K562 (cell line): ENCODE results near the gene RBM19. TPM values are rescaled to one million over a fixed set of nuclear protein-coding genes. Genes with fewer than 3 reads are reported as not detected.

ENCODE experiments used
- ATAC-seq: fragments of 200-7000 bp; cut with Tn5 transposase; 3 replicates; pipeline ENCODE4 v1.9.1; 2020; ENCODE audit warnings: moderate library complexity
- BruUV-seq: library from RNA; stranded (reverse); fragments of 400-500 nt; replicated peaks from 2 replicates; lab custom pipeline; 2021; lab: Mats Ljungman, UMichigan
- CTCF ChIA-PET: fragments of 300-600 bp; formaldehyde crosslinking; extraction: SDS; loops from one replicate; lab custom pipeline; 2021; ENCODE audit warnings: low intra/inter-chr PET ratio; lab: Yijun Ruan, JAX
- POLR2A ChIA-PET: fragments of 300-600, 350-650 bp; sonication (Branson Sonifier 250); formaldehyde crosslinking; extraction: SDS; loops from one replicate; lab custom pipeline; 2021; ENCODE audit warnings: antibody characterized with exemption, inconsistent platforms; lab: Yijun Ruan, JAX
- DNase-seq, 4 experiments: peaks; one replicate each; pipeline versions ENCODE4 v3.0.0 to v3.0.0-alpha.2; 2011 to 2018; ENCODE audit warnings: low spot score in 3 of 4, mixed read lengths in 3 of 4; ENCODE audit errors: extremely low read depth in 1 of 4
- FAIRE-seq: peaks from 2 replicates; lab custom pipeline; 2011; peaks lifted over from hg19 to GRCh38; lab: Jason Lieb, UNC
- H2AFZ ChIP-seq: 2 replicates; pipeline ENCODE4 v1.6.0; 2011; ENCODE audit warnings: low read depth, low read length, control low read depth, inconsistent platforms
- H3K27ac ChIP-seq: fragments of 200-600 bp; 3 replicates; pipeline ENCODE4 v1.8.0; 2011; ENCODE audit warnings: low read depth, mild to moderate bottlenecking, control low read depth, inconsistent platforms, low read length, moderate library complexity, mixed read lengths; ENCODE audit errors: extremely low read depth
- H3K27me3 ChIP-seq, 2 experiments: fragments of 300-600 bp in 1 of 2; 2 replicates in 1 of 2; 3 replicates in 1 of 2; pipeline versions ENCODE4 v1.6.0 to v1.8.0; 2011; ENCODE audit warnings: inconsistent platforms in 2 of 2, low read length in 2 of 2, mild to moderate bottlenecking in 1 of 2, mixed read lengths in 1 of 2, moderate library complexity in 1 of 2; ENCODE audit not compliant: control insufficient read depth in 2 of 2, insufficient read depth in 2 of 2
- H3K36me3 ChIP-seq: fragments of 300-600 bp; 3 replicates; pipeline ENCODE4 v1.8.0; 2011; ENCODE audit warnings: mild to moderate bottlenecking, low read length, inconsistent platforms; ENCODE audit not compliant: control insufficient read depth, insufficient read depth
- H3K4me1 ChIP-seq, 2 experiments: fragments of 200-600 bp in 1 of 2; replicated peaks in 1 of 2; 2 replicates in 1 of 2; 3 replicates in 1 of 2; pipeline versions ENCODE4 v1.5.1 to v1.8.0; 2011; ENCODE audit warnings: inconsistent platforms in 2 of 2, low read length in 2 of 2, mild to moderate bottlenecking in 1 of 2, mixed read lengths in 1 of 2, moderate library complexity in 1 of 2; ENCODE audit not compliant: control insufficient read depth in 2 of 2, insufficient read depth in 2 of 2
- H3K4me2 ChIP-seq: 2 replicates; pipeline ENCODE4 v1.6.1; 2011; ENCODE audit warnings: low read length, control low read depth, inconsistent platforms, mixed read lengths; ENCODE audit not compliant: insufficient read depth
- H3K4me3 ChIP-seq: fragments of 200-600 bp; sonication (generic), shearing (Covaris generic); 2 replicates; pipeline ENCODE4 v1.5.1; 2016; ENCODE audit warnings: control low read depth, inconsistent platforms
- H3K79me2 ChIP-seq: fragments of 200-600 bp; 3 replicates; pipeline ENCODE4 v1.8.0; 2011; ENCODE audit warnings: low read length, inconsistent platforms; ENCODE audit not compliant: control insufficient read depth, insufficient read depth
- H3K9ac ChIP-seq, 2 experiments: 2 replicates each; pipeline versions ENCODE4 v1.6.0 to v1.6.1; 2011; ENCODE audit warnings: low read depth in 2 of 2, low read length in 2 of 2, control low read depth in 1 of 2, inconsistent platforms in 1 of 2, mild to moderate bottlenecking in 1 of 2, mixed read lengths in 1 of 2; ENCODE audit not compliant: insufficient read depth in 1 of 2
- H3K9me1 ChIP-seq: one replicate; pipeline ENCODE4 v1.6.0; 2011; ENCODE audit warnings: inconsistent platforms, mild to moderate bottlenecking, low read length, moderate library complexity; ENCODE audit not compliant: control insufficient read depth, insufficient read depth
- H3K9me3 ChIP-seq: replicated peaks from 2 replicates; pipeline ENCODE4 v1.5.1; 2011; ENCODE audit warnings: low read depth, low read length, inconsistent platforms; ENCODE audit not compliant: control insufficient read depth, insufficient read depth
- H4K20me1 ChIP-seq: replicated peaks from 2 replicates; pipeline ENCODE4 v1.6.1; 2011; ENCODE audit warnings: low read length, inconsistent platforms, mixed read lengths; ENCODE audit not compliant: control insufficient read depth, insufficient read depth
- BRD9 ChIP-seq: fragments of 450-650 bp; IDR thresholded peaks from 2 replicates; pipeline ENCODE4 v1.6.1; 2018; ENCODE audit warnings: low read depth; ENCODE audit not compliant: partially characterized antibody
- CREM ChIP-seq: IDR thresholded peaks from 2 replicates; pipeline ENCODE4 v1.6.1; 2014; ENCODE audit warnings: antibody characterized with exemption, low read depth
- CXXC5 ChIP-seq: fragments of 250-450 bp; sonication (Bioruptor Pico); IDR thresholded peaks from 2 replicates; pipeline ENCODE4 v1.8.0; 2022; ENCODE audit warnings: inconsistent platforms, mild to moderate bottlenecking, moderate library complexity
- ETS2 ChIP-seq: IDR thresholded peaks from 2 replicates; pipeline ENCODE4 v1.6.1; 2016; ENCODE audit warnings: borderline replicate concordance, missing genetic modification characterization, mild to moderate bottlenecking, moderate library complexity, missing compliant biosample characterization; ENCODE audit not compliant: poor library complexity, severe bottlenecking
- GABPA ChIP-seq: fragments of 200-800 bp; sonication (Bioruptor generic); conservative IDR thresholded peaks from 2 replicates; pipeline ENCODE4 v1.6.1; 2016; ENCODE audit warnings: low read depth, missing genetic modification characterization, missing compliant biosample characterization
- HDAC6 ChIP-seq: IDR thresholded peaks from 2 replicates; pipeline ENCODE4 v1.6.1; 2012; ENCODE audit warnings: low read depth, mild to moderate bottlenecking, control low read depth, inconsistent platforms, low read length, moderate library complexity
- HIVEP1 ChIP-seq: fragments of 250-450 bp; sonication (Bioruptor Pico); IDR thresholded peaks from 2 replicates; pipeline ENCODE4 v1.4.0; 2020; ENCODE audit warnings: mild to moderate bottlenecking
- KDM1A ChIP-seq, 2 experiments: fragments of 450-650 bp; IDR thresholded peaks; 2 replicates each; pipeline ENCODE4 v1.6.1; 2016; ENCODE audit warnings: mild to moderate bottlenecking in 2 of 2
- KDM5B ChIP-seq: fragments of 200-600 bp; sonication (generic); IDR thresholded peaks from 2 replicates; pipeline ENCODE4 v1.6.1; 2012; ENCODE audit warnings: low read depth, mild to moderate bottlenecking, moderate library complexity, low read length, control low read depth, inconsistent platforms; ENCODE audit not compliant: insufficient replicate concordance
- MECOM ChIP-seq: fragments of 250-450 bp; sonication (Bioruptor Pico); IDR thresholded peaks from 2 replicates; pipeline ENCODE4 v1.8.0; 2022; ENCODE audit warnings: inconsistent platforms
- NR4A1 ChIP-seq, 2 experiments: fragments of 250-450 bp in 1 of 2; fragments of 450-650 bp in 1 of 2; sonication (Bioruptor Pico) in 1 of 2; IDR thresholded peaks; 2 replicates each; pipeline versions ENCODE4 v1.4.0 to v1.6.1; 2016 to 2020; ENCODE audit warnings: mild to moderate bottlenecking in 2 of 2, missing compliant biosample characterization in 1 of 2, missing genetic modification characterization in 1 of 2, moderate library complexity in 1 of 2
- SMAD1 ChIP-seq: fragments of 150-350 bp; IDR thresholded peaks from 2 replicates; pipeline ENCODE4 v1.6.1; 2014; ENCODE audit warnings: low read length, low read depth; ENCODE audit not compliant: partially characterized antibody
- SREBF1 ChIP-seq: fragments of 150-350 bp; IDR thresholded peaks from 2 replicates; pipeline ENCODE4 v1.6.1; 2014; ENCODE audit warnings: antibody characterized with exemption, low read depth, low read length, borderline replicate concordance
- TBL1XR1 ChIP-seq, 2 experiments: IDR thresholded peaks; 2 replicates each; pipeline ENCODE4 v1.6.1; 2012; ENCODE audit warnings: improper control_type of control experiment in 2 of 2, low read length in 2 of 2, mild to moderate bottlenecking in 1 of 2
- WGBS: fragments of 100-300 bp; shearing (Covaris generic); methylation state at CpG from one replicate; pipeline ENCODE4 v1.1.6; 2016; ENCODE audit warnings: low coverage, mixed read lengths; ENCODE audit not compliant: insufficient coverage; ENCODE audit errors: missing lambda C conversion rate; 5-methylcytosine and 5-hydroxymethylcytosine counted together
- in situ Hi-C: fragments of 300-500 bp; cut with MboI; formaldehyde crosslinking; loops from 4 replicates; pipeline ENCODE4 v1.15.0; 2018; ENCODE audit warnings: inconsistent platforms, mixed read lengths
- intact Hi-C: fragments of 100-400 bp; cut with micrococcal nuclease; formaldehyde crosslinking; loops from 2 replicates; pipeline ENCODE4 v1.14.2; 2022
- polyA plus RNA-seq, 8 experiments: library from polyadenylated mRNA; depleted of rRNA in 4 of 8; stranded (reverse) in 5 of 8; unstranded in 3 of 8; fragments of >200 nt; fragmentation: Nextera tagmentation in 2 of 8; fragmentation: Illumina TruSeq in 1 of 8; extraction: Ambion mirVana in 2 of 8; extraction: Trizol in 1 of 8; gene quantifications; 2 replicates each; pipeline versions ENCODE4 v1.2.1 to v1.2.3, GENCODE V29; 2011 to 2014; ENCODE audit warnings: inconsistent platforms in 1 of 8, missing spikeins in 1 of 8
- total RNA-seq, 7 experiments: library from RNA; depleted of rRNA in 6 of 7; stranded (reverse); fragments of >200 nt in 6 of 7; fragmentation: Illumina TruSeq in 2 of 7; extraction: Trizol in 2 of 7; gene quantifications; 2 replicates each; pipeline versions ENCODE4 v1.2.1 to v1.2.3, GENCODE V29; 2011 to 2021; ENCODE audit warnings: low replicate concordance in 1 of 7
- TF ChIP-seq, protein P1 (sequence below): fragments of 450-650 bp; formaldehyde crosslinking; IDR thresholded peaks from 2 replicates; pipeline ENCODE4 v1.4.0; 2022; ENCODE audit warnings: missing genetic modification characterization
- TF ChIP-seq, protein P2 (sequence below): fragments of 450-650 bp; formaldehyde crosslinking; IDR thresholded peaks from 2 replicates; pipeline ENCODE4 v1.4.0; 2020; ENCODE audit warnings: mild to moderate bottlenecking
- TF ChIP-seq, protein P3 (sequence below), 3 experiments: IDR thresholded peaks in 2 of 3; conservative IDR thresholded peaks in 1 of 3; 2 replicates each; pipeline ENCODE4 v1.5.1; 2011 to 2012; ENCODE audit warnings: low read length in 3 of 3, mild to moderate bottlenecking in 3 of 3, control low read depth in 2 of 3, improper control_type of control experiment in 1 of 3, inconsistent platforms in 1 of 3, low read depth in 1 of 3, mixed read lengths in 1 of 3, moderate library complexity in 1 of 3; ENCODE audit not compliant: insufficient read depth in 2 of 3

Gene RBM19
- total and polyA plus RNA-seq, 9 of the 15 experiments (the other 6 are each of a cell fraction or from before 2014, with no cell fraction given), result 16.0 to 58.4 (median 37.9) TPM

DNA sequence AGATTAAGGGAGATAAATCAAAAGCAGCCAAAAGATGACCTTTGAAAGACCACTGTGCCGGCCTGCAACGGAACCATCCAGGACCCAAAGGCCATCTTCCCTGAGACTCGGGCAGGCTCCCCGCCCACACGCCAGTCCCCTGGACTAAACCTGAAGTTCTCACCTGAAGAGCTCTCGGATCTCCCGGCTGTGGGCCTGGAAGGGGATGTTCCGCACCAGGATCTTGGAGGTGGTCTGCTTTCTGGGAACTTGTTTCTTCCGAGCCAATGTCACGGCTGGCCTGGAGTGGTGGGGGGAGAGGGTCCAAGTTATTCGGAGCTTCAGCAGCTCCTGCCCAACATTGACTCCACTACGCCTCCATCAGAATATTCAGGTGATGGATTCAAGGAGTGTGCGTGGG, 51.3 kb downstream of the RBM19 start (continued):
- TF ChIP-seq GABPA (tag), result no peak
- TF ChIP-seq, protein P1, sequence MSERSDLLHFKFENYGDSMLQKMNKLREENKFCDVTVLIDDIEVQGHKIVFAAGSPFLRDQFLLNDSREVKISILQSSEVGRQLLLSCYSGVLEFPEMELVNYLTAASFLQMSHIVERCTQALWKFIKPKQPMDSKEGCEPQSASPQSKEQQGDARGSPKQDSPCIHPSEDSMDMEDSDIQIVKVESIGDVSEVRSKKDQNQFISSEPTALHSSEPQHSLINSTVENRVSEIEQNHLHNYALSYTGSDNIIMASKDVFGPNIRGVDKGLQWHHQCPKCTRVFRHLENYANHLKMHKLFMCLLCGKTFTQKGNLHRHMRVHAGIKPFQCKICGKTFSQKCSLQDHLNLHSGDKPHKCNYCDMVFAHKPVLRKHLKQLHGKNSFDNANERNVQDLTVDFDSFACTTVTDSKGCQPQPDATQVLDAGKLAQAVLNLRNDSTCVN, result no peak

DNA sequence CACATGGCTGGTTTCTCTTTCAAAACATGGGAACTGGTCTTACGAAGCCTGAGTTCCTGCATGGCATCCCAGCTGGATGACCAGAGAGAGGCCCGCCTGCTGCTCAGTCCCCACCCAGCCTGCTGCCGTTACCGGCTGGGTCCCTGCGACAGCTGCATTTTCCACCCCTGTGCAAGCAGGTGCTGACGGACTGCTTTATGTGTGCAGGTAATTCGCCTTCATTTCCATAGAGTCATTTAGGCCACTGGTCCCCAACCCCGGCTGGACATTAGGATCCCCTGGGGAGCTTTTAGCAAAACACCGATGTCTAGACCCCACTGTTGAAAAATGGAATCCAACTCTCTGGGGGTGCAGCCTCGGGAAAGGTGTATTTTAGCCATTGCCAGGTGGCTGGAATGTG, 51.9 kb downstream of the RBM19 start:
- H3K27me3 ChIP-seq, result no peaks in the 10 kb centered on the region
- peaks cover 72% of the 10 kb centered on the region; the same call in 2 of the 3 replicates for H3K36me3 ChIP-seq
- H3K79me2 ChIP-seq, result no peaks in the 10 kb centered on the region
- no peaks in the 10 kb centered on the region for H3K9me1 ChIP-seq
- intact Hi-C loops, result loop anchor here (5.0 to 10.0 kb wide), 2 partner anchors 179 to 452 kb away; no protein-coding TSS in a partner anchor
- in situ Hi-C loops, result loop anchor here (5.0 to 10.0 kb wide), 2 partner anchors 472 to 599 kb away; no protein-coding TSS in a partner anchor
- H3K9me3 ChIP-seq, result no peaks in the 10 kb centered on the region
- no peak overlapping the region for H3K27ac ChIP-seq
- DNase-seq (no peak), ATAC-seq (no peak), FAIRE-seq (no peak)
- no peaks in the 10 kb centered on the region for H4K20me1 ChIP-seq
- H2AFZ ChIP-seq, result no peak overlapping the region
- POLR2A ChIA-PET, result interaction anchor here (0.7 kb wide), 1 partner anchor 930 kb away, joined by 3 read pairs; no protein-coding TSS in a partner anchor
- WGBS, result 95% methylated on average over 10 of the region's 10 CpGs
- no peak overlapping the region for H3K4me2 ChIP-seq
- H3K9ac ChIP-seq, result no peak overlapping the region
- no peak overlapping the region for H3K4me3 ChIP-seq
- CTCF ChIA-PET, result no interaction called here
- no TSS peak for BruUV-seq
- peaks cover 0 to 3% of the 10 kb centered on the region in 2 experiments; a peak in 1 of 5 replicates for H3K4me1 ChIP-seq
- no peak for TF ChIP-seq KDM1A (IDR thresholded peaks at IDR 0.05)
- TF ChIP-seq BRD9, result no peak
- TF ChIP-seq, protein P2, sequence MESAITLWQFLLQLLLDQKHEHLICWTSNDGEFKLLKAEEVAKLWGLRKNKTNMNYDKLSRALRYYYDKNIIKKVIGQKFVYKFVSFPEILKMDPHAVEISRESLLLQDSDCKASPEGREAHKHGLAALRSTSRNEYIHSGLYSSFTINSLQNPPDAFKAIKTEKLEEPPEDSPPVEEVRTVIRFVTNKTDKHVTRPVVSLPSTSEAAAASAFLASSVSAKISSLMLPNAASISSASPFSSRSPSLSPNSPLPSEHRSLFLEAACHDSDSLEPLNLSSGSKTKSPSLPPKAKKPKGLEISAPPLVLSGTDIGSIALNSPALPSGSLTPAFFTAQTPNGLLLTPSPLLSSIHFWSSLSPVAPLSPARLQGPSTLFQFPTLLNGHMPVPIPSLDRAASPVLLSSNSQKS (CRISPR knock-in tag), result no peak
- no peak for TF ChIP-seq HDAC6
- no peak for TF ChIP-seq NR4A1 (CRISPR knock-in tag; IDR thresholded peaks at IDR 0.05)
- TF ChIP-seq NR4A1 (tag; IDR thresholded peaks at IDR 0.05), result no peak
- TF ChIP-seq ETS2 (tag), result no peak
- TF ChIP-seq SMAD1, result no peak
- no peak for TF ChIP-seq SREBF1
- TF ChIP-seq, protein P3, sequence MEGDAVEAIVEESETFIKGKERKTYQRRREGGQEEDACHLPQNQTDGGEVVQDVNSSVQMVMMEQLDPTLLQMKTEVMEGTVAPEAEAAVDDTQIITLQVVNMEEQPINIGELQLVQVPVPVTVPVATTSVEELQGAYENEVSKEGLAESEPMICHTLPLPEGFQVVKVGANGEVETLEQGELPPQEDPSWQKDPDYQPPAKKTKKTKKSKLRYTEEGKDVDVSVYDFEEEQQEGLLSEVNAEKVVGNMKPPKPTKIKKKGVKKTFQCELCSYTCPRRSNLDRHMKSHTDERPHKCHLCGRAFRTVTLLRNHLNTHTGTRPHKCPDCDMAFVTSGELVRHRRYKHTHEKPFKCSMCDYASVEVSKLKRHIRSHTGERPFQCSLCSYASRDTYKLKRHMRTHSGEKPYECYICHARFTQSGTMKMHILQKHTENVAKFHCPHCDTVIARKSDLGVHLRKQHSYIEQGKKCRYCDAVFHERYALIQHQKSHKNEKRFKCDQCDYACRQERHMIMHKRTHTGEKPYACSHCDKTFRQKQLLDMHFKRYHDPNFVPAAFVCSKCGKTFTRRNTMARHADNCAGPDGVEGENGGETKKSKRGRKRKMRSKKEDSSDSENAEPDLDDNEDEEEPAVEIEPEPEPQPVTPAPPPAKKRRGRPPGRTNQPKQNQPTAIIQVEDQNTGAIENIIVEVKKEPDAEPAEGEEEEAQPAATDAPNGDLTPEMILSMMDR (IDR thresholded peaks at IDR 0.05 in 2 of 3, conservative IDR thresholded peaks at IDR 0.05 in 1 of 3; ENCODE audit: insufficient read depth in 2 of 3, low read depth in 1 of 3, low read length in 3 of 3), result no peak
- TF ChIP-seq CREM, result no peak
- TF ChIP-seq HIVEP1 (CRISPR knock-in tag), result no peak
- no peak for TF ChIP-seq TBL1XR1 (IDR thresholded peaks at IDR 0.05; ENCODE audit: low read length in 2 of 2)
- TF ChIP-seq KDM5B, result no peak
- TF ChIP-seq MECOM (CRISPR knock-in tag), result no peak
- no peak for TF ChIP-seq CXXC5 (CRISPR knock-in tag)
